Body of pancreas (tissue), 4 donors: ENCODE results near the gene SLC48A1.

Experiments
- CTCF ChIP-seq, 7 experiments: fragments of 450-650 bp in 4 of 7; fragments of 200-600 bp in 3 of 7; sonication (generic) in 3 of 7; IDR thresholded peaks; one replicate each; pipeline ENCODE4 v1.5.1; 2016 to 2019; ENCODE audit warnings: antibody characterized with exemption in 7 of 7
- POLR2A ChIP-seq, 3 donors: fragments of 450-650 bp; IDR thresholded peaks; one replicate each; pipeline ENCODE4 v1.6.1; 2016; ENCODE audit warnings: antibody characterized with exemption in 3 of 3, mild to moderate bottlenecking in 2 of 3

- TF ChIP-seq POLR2A (IDR thresholded peaks at IDR 0.05) (no peak), CTCF (IDR thresholded peaks at IDR 0.05) (no peak)
These were observed 32.4 kb downstream of the SLC48A1 start for GRCh38 chr12:47805417-47805816.
